BLaER1 treated with 17β-estradiol and CSF1 and Interleukin-3, amounts not matched to agents 10 nM and 100 nM (cell line): ENCODE data around the gene MCCC2.
A peak's percentile ranks its signal among the peaks of the same experiment; 100 is the strongest.

Source experiments
- H3K27ac ChIP-seq, 11 experiments: shearing (Covaris generic); formaldehyde crosslinking; 2 replicates each; pipeline ENCODE4 v1.8.1; 2022
- H3K27me3 ChIP-seq, 11 experiments: shearing (Covaris generic); formaldehyde crosslinking; 2 replicates each; pipeline ENCODE4 v1.8.1; 2022
- H3K36me3 ChIP-seq, 11 experiments: shearing (Covaris generic); formaldehyde crosslinking; 2 replicates each; pipeline ENCODE4 v1.8.1; 2022
- H3K4me1 ChIP-seq, 10 experiments: shearing (Covaris generic); formaldehyde crosslinking; 2 replicates each; pipeline ENCODE4 v1.8.1; 2022
- H3K4me2 ChIP-seq, 11 experiments: shearing (Covaris generic); formaldehyde crosslinking; 2 replicates each; pipeline ENCODE4 v1.8.1; 2022
- H3K4me3 ChIP-seq, 10 experiments: shearing (Covaris generic); formaldehyde crosslinking; 2 replicates each; pipeline ENCODE4 v1.8.1; 2022
- H3K9ac ChIP-seq, 11 experiments: shearing (Covaris generic); formaldehyde crosslinking; 2 replicates each; pipeline ENCODE4 v1.8.1; 2022
- H3K9me3 ChIP-seq, 11 experiments: shearing (Covaris generic); formaldehyde crosslinking; replicated peaks in 1 of 11; 2 replicates each; pipeline ENCODE4 v1.8.1; 2022
- H4K20me1 ChIP-seq, 11 experiments: shearing (Covaris generic); formaldehyde crosslinking; 2 replicates each; pipeline ENCODE4 v1.8.1; 2022
- Cebpa-rat ChIP-seq, 11 experiments: shearing (Covaris generic); IDR thresholded peaks; 2 replicates each; pipeline ENCODE4 v1.8.1; 2022

MCCC2 gene

GRCh38 chr5:71666321-71666720, 79.2 kb downstream of the MCCC2 start:
- H3K36me3 ChIP-seq = no peaks in the 10 kb centered on the region

DNA sequence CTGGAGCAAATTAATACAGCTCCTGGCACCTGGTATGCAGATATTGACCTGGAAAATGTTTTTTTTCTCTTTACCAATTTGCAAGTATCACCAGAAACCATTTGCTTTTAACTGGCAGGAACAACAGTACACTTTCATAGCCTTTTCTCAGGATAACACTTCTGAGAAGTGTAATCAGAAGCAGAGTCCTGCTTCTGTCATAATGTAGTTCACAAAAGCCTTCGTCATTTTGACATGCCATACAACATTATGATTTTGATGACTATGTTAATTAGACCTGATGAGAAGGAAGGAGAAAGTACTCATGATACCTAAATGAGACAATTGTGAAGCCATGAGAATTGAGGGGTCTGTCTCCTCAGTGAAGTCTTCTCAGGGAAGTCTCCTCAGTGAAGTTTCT, 90.8 kb downstream of the MCCC2 start:
- Histone ChIP-seq H4K20me1 (no peaks in the 10 kb centered on the region), H3K9me3 (no peaks in the 10 kb centered on the region), H3K9ac (no peak overlapping the region), H3K36me3 (no peaks in the 10 kb centered on the region), H3K27me3 (no peaks in the 10 kb centered on the region), H3K4me2 (no peak overlapping the region), H3K27ac (no peak overlapping the region), H3K4me3 (no peak overlapping the region), H3K4me1 (peaks cover 0 to 7% (median 0%) of the 10 kb centered on the region in 10 experiments; a peak in 2 of 20 replicates)
- no peak for TF ChIP-seq Cebpa-rat (IDR thresholded peaks at IDR 0.05)

More at GRCh38 chr5:71666321-71666720, 79.2 kb downstream of the MCCC2 start:
- no peak overlapping the region for H3K27ac ChIP-seq
- H3K4me1 ChIP-seq = no peaks in the 10 kb centered on the region
- peaks cover 0 to 7% (median 0%) of the 10 kb centered on the region in 11 experiments; a peak in 2 of 22 replicates for H3K9me3 ChIP-seq
- no peaks in the 10 kb centered on the region for H4K20me1 ChIP-seq
- no peak overlapping the region for H3K4me2 ChIP-seq
- H3K27me3 ChIP-seq = no peaks in the 10 kb centered on the region
- H3K9ac ChIP-seq = no peak overlapping the region
- no peak overlapping the region for H3K4me3 ChIP-seq
- no peak for TF ChIP-seq Cebpa-rat (IDR thresholded peaks at IDR 0.05)

DNA sequence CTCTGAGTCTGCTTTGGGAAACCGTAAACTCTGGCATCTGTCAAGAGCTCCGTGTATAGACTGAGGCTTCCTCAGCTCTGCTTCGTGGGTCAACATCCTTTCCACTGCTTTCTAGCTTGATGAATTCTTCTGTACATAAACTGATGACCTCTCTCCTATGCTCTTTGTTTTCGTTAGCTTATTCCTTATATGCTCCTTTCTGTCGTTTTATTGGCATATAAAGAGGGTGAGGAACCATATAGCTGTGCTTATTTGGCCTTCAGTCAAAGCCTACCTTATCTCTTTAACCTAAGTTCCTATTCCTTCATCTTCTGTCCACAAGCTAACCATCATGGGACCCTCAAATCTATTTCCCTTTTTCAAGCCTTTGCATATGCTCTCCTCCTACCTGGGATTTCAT, 92.6 kb downstream of the MCCC2 start:
- Histone ChIP-seq H3K27ac (no peak overlapping the region), H3K27me3 (no peaks in the 10 kb centered on the region), H3K4me3 (no peak overlapping the region), H3K4me1 (peaks cover 0 to 12% (median 7%) of the 10 kb centered on the region in 10 experiments; a peak in 5 of 20 replicates), H3K36me3 (no peaks in the 10 kb centered on the region), H3K9me3 (peaks cover 12 to 15% (median 14%) of the 10 kb centered on the region in 11 experiments), H4K20me1 (no peaks in the 10 kb centered on the region), H3K9ac (no peak overlapping the region), H3K4me2 (no peak overlapping the region)
- TF ChIP-seq Cebpa-rat (IDR thresholded peaks at IDR 0.05) = no peak

DNA sequence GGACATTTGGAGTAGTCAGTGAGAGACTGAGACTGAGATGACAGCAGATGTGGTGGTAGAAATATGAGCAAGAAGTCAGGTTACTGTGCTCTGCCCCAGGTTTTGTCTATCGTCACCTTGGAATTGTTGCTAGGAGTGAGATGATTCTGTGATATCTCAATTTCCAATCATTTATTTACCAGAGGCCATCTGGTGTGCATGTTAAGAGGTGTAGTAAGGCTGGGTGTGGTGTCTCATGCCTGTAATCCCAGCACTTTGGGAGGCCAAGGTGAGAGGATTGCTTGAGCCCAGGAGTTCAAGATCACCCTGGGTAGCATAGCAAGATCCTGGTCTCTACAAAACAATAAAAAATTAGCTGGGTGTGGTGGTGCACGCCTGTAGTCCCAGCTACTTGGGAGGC, 93.4 kb downstream of the MCCC2 start:
- H3K27ac ChIP-seq = no peak overlapping the region
- peaks cover 20 to 23% (median 22%) of the 10 kb centered on the region in 11 experiments for H3K9me3 ChIP-seq
- no peak for TF ChIP-seq Cebpa-rat (IDR thresholded peaks at IDR 0.05)

GRCh38 chr5:71681296-71681695, 94.2 kb downstream of the MCCC2 start:
- peaks cover 0 to 12% (median 7%) of the 10 kb centered on the region in 10 experiments; a peak in 5 of 20 replicates for H3K4me1 ChIP-seq
- peak overlapping the region in 3 of 11 experiments; percentile 3 to 47 (median 9); a peak in 5 of 22 replicates for H3K4me2 ChIP-seq
- H3K27ac ChIP-seq = no peak overlapping the region
- no peaks in the 10 kb centered on the region for H3K36me3 ChIP-seq
- no peak overlapping the region for H3K9ac ChIP-seq
- no peaks in the 10 kb centered on the region for H3K27me3 ChIP-seq
- H3K9me3 ChIP-seq = peaks cover 27 to 31% (median 30%) of the 10 kb centered on the region in 11 experiments
- no peaks in the 10 kb centered on the region for H4K20me1 ChIP-seq
- H3K4me3 ChIP-seq = no peak overlapping the region
- TF ChIP-seq Cebpa-rat (IDR thresholded peaks at IDR 0.05) = no peak

More for the DNA sequence above, 93.4 kb downstream of the MCCC2 start:
- Histone ChIP-seq H3K4me3 (no peak overlapping the region), H4K20me1 (no peaks in the 10 kb centered on the region), H3K9ac (no peak overlapping the region), H3K4me2 (no peak overlapping the region), H3K27me3 (no peaks in the 10 kb centered on the region), H3K4me1 (peaks cover 0 to 12% (median 7%) of the 10 kb centered on the region in 10 experiments; a peak in 5 of 20 replicates), H3K36me3 (no peaks in the 10 kb centered on the region)

- TF ChIP-seq Cebpa-rat (IDR thresholded peaks at IDR 0.05) = no peak
- H3K27ac ChIP-seq = no peak overlapping the region
- peaks cover 0 to 12% (median 7%) of the 10 kb centered on the region in 10 experiments; a peak in 5 of 20 replicates for H3K4me1 ChIP-seq
- H3K9ac ChIP-seq = no peak overlapping the region
- no peak overlapping the region for H3K4me3 ChIP-seq
- H4K20me1 ChIP-seq = no peaks in the 10 kb centered on the region
- peaks cover 27 to 36% (median 31%) of the 10 kb centered on the region in 11 experiments for H3K9me3 ChIP-seq
- H3K4me2 ChIP-seq = peak overlapping the region in 4 of 11 experiments; percentile 7 to 41 (median 17); a peak in 2 of 22 replicates
- no peaks in the 10 kb centered on the region for H3K27me3 ChIP-seq
- no peaks in the 10 kb centered on the region for H3K36me3 ChIP-seq
These were observed 97.2 kb downstream of the MCCC2 start for GRCh38 chr5:71684309-71684708.

DNA sequence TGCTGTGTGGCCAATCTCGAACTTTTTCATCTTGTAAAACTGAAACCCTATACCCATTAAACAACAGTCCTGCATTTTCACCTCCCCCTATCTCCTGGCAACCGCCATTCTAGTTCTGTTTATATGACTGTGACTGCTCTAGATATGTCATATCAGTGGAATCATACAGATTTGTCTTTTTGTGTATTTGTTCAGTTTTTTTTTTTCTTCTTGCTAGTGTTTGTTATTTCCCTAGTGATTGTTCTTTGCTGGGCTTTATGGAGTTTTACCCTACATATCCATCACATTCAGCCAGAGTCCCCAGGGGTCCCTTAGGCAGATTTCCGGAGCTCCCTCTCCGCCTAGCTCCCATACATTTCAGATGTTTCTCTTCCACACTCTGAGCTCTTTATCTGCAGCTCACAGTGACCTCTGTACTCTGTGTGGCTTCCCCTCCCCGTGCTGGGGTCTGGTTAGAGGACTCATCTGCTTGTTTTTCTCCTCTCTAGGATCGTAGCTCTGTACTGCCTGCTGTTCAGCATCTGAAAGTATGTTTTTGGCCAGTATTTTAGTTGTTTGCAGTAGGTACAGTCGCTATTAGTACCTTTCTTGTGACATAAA, 106.8 kb downstream of the MCCC2 start:
- H3K36me3 ChIP-seq = no peaks in the 10 kb centered on the region; a peak in 1 of 22 replicates
- H3K9ac ChIP-seq = peak overlapping the region in 5 of 11 experiments; percentile 19 to 62 (median 32); a peak in 6 of 22 replicates
- H3K9me3 ChIP-seq = peaks cover 7 to 14% (median 11%) of the 10 kb centered on the region in 11 experiments; a peak in 18 of 22 replicates
- peaks cover 10 to 50% (median 31%) of the 10 kb centered on the region in 10 experiments; a peak in 19 of 20 replicates for H3K4me1 ChIP-seq
- no peak overlapping the region for H3K4me3 ChIP-seq
- H3K4me2 ChIP-seq = peak overlapping the region; percentile 30 to 73 (median 55); a peak in 21 of 22 replicates
- no peaks in the 10 kb centered on the region for H4K20me1 ChIP-seq
- H3K27ac ChIP-seq = peak overlapping the region in 3 of 11 experiments; percentile 32 to 52 (median 44); a peak in 7 of 22 replicates
- H3K27me3 ChIP-seq = no peaks in the 10 kb centered on the region
- no peak for TF ChIP-seq Cebpa-rat (IDR thresholded peaks at IDR 0.05)

DNA sequence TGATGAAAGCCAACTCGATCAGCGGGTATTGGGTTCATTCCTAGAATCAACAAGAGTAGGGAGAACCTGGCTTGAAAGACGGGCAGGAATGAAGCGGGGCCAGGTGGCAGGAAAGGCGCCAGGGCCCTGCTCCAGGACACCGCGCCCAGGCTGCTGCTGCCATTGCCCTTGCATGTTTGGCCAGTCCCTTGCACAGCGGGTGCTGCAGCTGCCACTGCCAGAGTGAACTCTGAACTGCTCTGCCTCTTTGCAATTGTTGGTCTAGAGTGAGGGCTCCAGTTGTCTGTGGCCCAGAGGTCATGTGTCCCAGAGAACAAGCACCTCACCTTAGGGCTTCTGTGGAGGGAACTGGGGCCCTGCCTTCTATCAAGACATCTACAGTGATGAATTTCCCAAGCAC, 107.9 kb downstream of the MCCC2 start:
- Histone ChIP-seq H3K4me3 (no peak overlapping the region), H3K9me3 (peaks cover 7 to 14% (median 11%) of the 10 kb centered on the region in 11 experiments; a peak in 18 of 22 replicates), H3K36me3 (no peaks in the 10 kb centered on the region; a peak in 1 of 22 replicates), H4K20me1 (no peaks in the 10 kb centered on the region), H3K4me1 (peaks cover 10 to 55% (median 33%) of the 10 kb centered on the region in 10 experiments; a peak in 19 of 20 replicates), H3K9ac (no peak overlapping the region), H3K27ac (no peak overlapping the region), H3K4me2 (peak overlapping the region in 8 of 11 experiments; percentile 35 to 73 (median 54); a peak in 12 of 22 replicates), H3K27me3 (no peaks in the 10 kb centered on the region)
- no peak for TF ChIP-seq Cebpa-rat (IDR thresholded peaks at IDR 0.05)

- Histone ChIP-seq H3K4me3 (no peak overlapping the region), H3K4me1 (peaks cover 10 to 55% (median 33%) of the 10 kb centered on the region in 10 experiments; a peak in 19 of 20 replicates), H4K20me1 (no peaks in the 10 kb centered on the region), H3K9ac (no peak overlapping the region), H3K4me2 (peak overlapping the region in 4 of 11 experiments; percentile 35 to 73 (median 56); a peak in 5 of 22 replicates), H3K36me3 (no peaks in the 10 kb centered on the region; a peak in 1 of 22 replicates), H3K27ac (no peak overlapping the region), H3K27me3 (no peaks in the 10 kb centered on the region), H3K9me3 (peaks cover 7 to 14% (median 11%) of the 10 kb centered on the region in 11 experiments; a peak in 18 of 22 replicates)
- TF ChIP-seq Cebpa-rat (IDR thresholded peaks at IDR 0.05) = no peak
These were observed 108.5 kb downstream of the MCCC2 start for GRCh38 chr5:71695595-71695994.
